ENCODE results near the gene MAN2B2. TPM values are rescaled to one million over a fixed set of nuclear protein-coding genes. Genes with fewer than 3 reads are reported as not detected.

MAN2B2 gene
- total and polyA plus RNA-seq, 10 donors = 7.9 to 40.3 (median 31.8) TPM

- DNase-seq = peak; percentile 64
- WGBS, 5 donors = 82 to 88% (median 85%) methylated on average over 10 of the region's 10 CpGs
- TF ChIP-seq POLR2A (IDR thresholded peaks at IDR 0.05) = no peak
- no peak for TF ChIP-seq CTCF (IDR thresholded peaks at IDR 0.05 in 8 of 11, conservative IDR thresholded peaks at IDR 0.05 in 3 of 11)
- TF ChIP-seq POLR2AphosphoS5 (IDR thresholded peaks at IDR 0.05) = no peak
- H3K27me3 ChIP-seq (replicated peaks in 1 of 7) = no peaks in the 10 kb centered on the region
- intact Hi-C loops (cut with DNase I; ENCODE audit: low total_unique reads) = no loop called here
- H3K36me3 ChIP-seq = peaks cover 0 to 61% (median 54%) of the 10 kb centered on the region in 6 donors
- no peaks in the 10 kb centered on the region for H3K9me3 ChIP-seq
- no peak overlapping the region for H3K4me3 ChIP-seq
- H3K27ac ChIP-seq = no peak overlapping the region
- H3K4me1 ChIP-seq = no peaks in the 10 kb centered on the region
Observed at GRCh38 chr4:6620891-6621555, 46.0 kb downstream of the MAN2B2 start.

- Histone ChIP-seq H3K4me1 (no peaks in the 10 kb centered on the region), H3K4me3 (no peak overlapping the region), H3K27me3 (replicated peaks in 1 of 7) (no peaks in the 10 kb centered on the region), H3K36me3 (peaks cover 0 to 56% (median 49%) of the 10 kb centered on the region in 6 donors), H3K9me3 (no peaks in the 10 kb centered on the region), H3K27ac (no peak overlapping the region)
- DNase-seq = peak; percentile 51
- WGBS, 5 donors = 77 to 90% (median 88%) methylated on average over 10 to 13 of the region's 13 CpGs
- intact Hi-C loops (cut with DNase I; ENCODE audit: low total_unique reads) = no loop called here
- no peak for TF ChIP-seq CTCF (IDR thresholded peaks at IDR 0.05 in 8 of 11, conservative IDR thresholded peaks at IDR 0.05 in 3 of 11)
- TF ChIP-seq POLR2A (IDR thresholded peaks at IDR 0.05) = no peak
- peak in 1 of 3 donors; percentile 32 for TF ChIP-seq POLR2AphosphoS5 (IDR thresholded peaks at IDR 0.05)
Observed at GRCh38 chr4:6621556-6621927, 46.6 kb downstream of the MAN2B2 start.

- Histone ChIP-seq H3K4me1 (no peaks in the 10 kb centered on the region), H3K36me3 (peaks cover 0 to 43% (median 37%) of the 10 kb centered on the region in 6 donors), H3K27ac (no peak overlapping the region), H3K4me3 (no peak overlapping the region), H3K27me3 (replicated peaks in 1 of 7) (no peaks in the 10 kb centered on the region), H3K9me3 (no peaks in the 10 kb centered on the region)
- peak; percentile 54 for DNase-seq
- TF ChIP-seq CTCF (IDR thresholded peaks at IDR 0.05 in 8 of 11, conservative IDR thresholded peaks at IDR 0.05 in 3 of 11) = no peak
- no peak for TF ChIP-seq POLR2AphosphoS5 (IDR thresholded peaks at IDR 0.05)
- TF ChIP-seq POLR2A (IDR thresholded peaks at IDR 0.05) = no peak
- 79 to 94% (median 93%) methylated on average over 2 of the region's 2 CpGs for WGBS, 5 donors
- intact Hi-C loops (cut with DNase I; ENCODE audit: low total_unique reads) = no loop called here
Observed at GRCh38 chr4:6622744-6623143, 47.8 kb downstream of the MAN2B2 start.

GRCh38 chr4:6625256-6625655, 50.3 kb downstream of the MAN2B2 start:
- H3K4me3 ChIP-seq = no peak overlapping the region
- H3K36me3 ChIP-seq = peaks cover 0 to 18% (median 12%) of the 10 kb centered on the region in 6 donors
- intact Hi-C loops (cut with DNase I; ENCODE audit: low total_unique reads) = no loop called here
- no peak overlapping the region for H3K27ac ChIP-seq
- 89 to 95% (median 94%) methylated on average over 9 of the region's 9 CpGs for WGBS, 5 donors
- no peak for DNase-seq
- TF ChIP-seq POLR2AphosphoS5 (IDR thresholded peaks at IDR 0.05) = no peak
- TF ChIP-seq POLR2A (IDR thresholded peaks at IDR 0.05) = no peak
- TF ChIP-seq CTCF (IDR thresholded peaks at IDR 0.05 in 8 of 11, conservative IDR thresholded peaks at IDR 0.05 in 3 of 11) = no peak
- no peaks in the 10 kb centered on the region for H3K9me3 ChIP-seq
- no peaks in the 10 kb centered on the region for H3K4me1 ChIP-seq
- no peaks in the 10 kb centered on the region for H3K27me3 ChIP-seq (replicated peaks in 1 of 7)
